Choroid plexus epithelial cell (primary cell): Measurements from ENCODE around the gene NDFIP1.
A peak's percentile ranks its signal among the peaks of the same experiment; 100 is the strongest.

Experiments
- DNase-seq: peaks from one replicate; pipeline ENCODE4 v3.0.0-alpha.2; 2010; ENCODE audit warnings: low read depth
- H3K4me3 ChIP-seq: 2 replicates; pipeline ENCODE4 v1.5.1; 2011; ENCODE audit warnings: low read depth, mild to moderate bottlenecking, control low read depth, low read length, moderate library complexity
- TF ChIP-seq, protein P1 (sequence below): conservative IDR thresholded peaks from 2 replicates; pipeline ENCODE4 v1.5.1; 2011; ENCODE audit warnings: low read depth, mild to moderate bottlenecking, control low read depth, inconsistent platforms, low read length, moderate library complexity

Gene NDFIP1

DNA sequence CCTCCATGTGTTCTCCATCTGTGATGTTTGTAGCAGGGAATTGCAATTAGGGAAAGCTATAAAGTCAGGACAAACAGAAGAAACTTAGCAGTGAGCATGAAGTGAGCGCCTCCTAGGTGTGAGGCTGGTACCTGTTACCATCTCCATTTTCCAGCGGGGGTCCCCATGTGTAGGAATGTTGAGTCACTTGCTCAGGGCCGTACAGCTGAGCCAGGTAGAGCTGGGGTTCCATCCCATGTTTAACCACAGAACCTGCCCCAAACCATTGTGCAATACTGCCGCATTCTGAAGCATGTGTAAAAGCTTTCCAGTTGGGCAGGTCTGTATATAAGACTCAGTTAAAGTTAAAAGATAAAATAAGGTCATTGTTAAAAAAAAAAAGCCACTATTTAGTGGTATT lies 62.7 kb downstream of the NDFIP1 start:
- DNase-seq, result no peak
- TF ChIP-seq, protein P1, sequence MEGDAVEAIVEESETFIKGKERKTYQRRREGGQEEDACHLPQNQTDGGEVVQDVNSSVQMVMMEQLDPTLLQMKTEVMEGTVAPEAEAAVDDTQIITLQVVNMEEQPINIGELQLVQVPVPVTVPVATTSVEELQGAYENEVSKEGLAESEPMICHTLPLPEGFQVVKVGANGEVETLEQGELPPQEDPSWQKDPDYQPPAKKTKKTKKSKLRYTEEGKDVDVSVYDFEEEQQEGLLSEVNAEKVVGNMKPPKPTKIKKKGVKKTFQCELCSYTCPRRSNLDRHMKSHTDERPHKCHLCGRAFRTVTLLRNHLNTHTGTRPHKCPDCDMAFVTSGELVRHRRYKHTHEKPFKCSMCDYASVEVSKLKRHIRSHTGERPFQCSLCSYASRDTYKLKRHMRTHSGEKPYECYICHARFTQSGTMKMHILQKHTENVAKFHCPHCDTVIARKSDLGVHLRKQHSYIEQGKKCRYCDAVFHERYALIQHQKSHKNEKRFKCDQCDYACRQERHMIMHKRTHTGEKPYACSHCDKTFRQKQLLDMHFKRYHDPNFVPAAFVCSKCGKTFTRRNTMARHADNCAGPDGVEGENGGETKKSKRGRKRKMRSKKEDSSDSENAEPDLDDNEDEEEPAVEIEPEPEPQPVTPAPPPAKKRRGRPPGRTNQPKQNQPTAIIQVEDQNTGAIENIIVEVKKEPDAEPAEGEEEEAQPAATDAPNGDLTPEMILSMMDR, result no peak
- H3K4me3 ChIP-seq, result no peak overlapping the region

DNA sequence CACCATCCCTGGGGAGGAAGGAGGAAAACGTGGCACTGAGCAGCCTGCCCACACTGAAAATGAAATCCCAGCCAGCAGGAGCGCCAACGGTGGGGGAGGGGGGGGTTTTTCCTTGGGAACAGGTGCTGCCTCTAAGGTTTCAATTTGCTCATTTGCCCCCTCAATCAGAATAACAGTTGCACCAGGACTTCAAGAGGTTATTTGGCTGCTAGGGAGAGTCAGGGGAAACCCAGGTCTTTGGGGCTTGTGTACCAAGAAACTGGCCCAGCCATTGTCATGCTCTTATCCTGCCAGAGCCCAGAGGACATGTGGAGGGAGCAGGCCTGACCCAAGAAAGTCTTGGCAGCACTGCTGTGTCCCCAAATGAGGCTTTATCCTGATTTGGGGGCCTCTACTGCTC lies 66.5 kb downstream of the NDFIP1 start:
- TF ChIP-seq, protein P1, result no peak

DNA sequence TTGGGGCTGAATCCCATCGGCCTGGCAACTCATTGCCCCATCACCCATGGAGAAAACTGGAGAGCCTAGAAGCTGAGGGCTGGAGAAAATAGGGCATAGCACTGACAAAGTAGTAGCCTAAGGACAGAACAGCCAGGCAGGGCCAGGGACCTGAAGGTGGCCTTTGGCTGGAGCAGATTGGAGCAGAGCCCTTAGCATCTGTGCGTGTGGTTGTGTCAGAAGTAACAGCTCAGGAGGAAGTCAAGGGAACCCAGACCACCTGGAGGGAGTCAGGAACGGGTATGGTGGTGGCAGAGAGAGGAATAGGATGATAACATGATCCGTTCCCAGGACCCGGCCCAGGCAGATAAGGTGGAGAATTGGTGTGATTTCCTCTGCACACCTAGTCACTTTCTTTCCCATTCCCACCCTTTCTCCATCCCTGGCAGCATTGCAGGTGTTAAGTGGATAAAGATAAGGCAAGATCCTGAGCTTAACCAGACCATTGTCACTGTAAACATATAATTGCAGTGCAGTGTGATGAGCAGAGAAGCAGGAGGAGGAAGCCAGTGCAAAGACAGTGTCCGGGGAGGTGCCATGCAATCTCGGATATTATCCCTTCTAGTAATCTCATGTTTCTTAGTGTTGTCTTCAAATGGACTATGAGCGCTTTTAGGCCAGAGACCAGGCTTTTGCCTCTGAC lies 67.0 kb downstream of the NDFIP1 start:
- no peak overlapping the region for H3K4me3 ChIP-seq
- no peak for DNase-seq
- TF ChIP-seq, protein P1, result no peak

More for the DNA sequence above, 66.5 kb downstream of the NDFIP1 start:
- no peak overlapping the region for H3K4me3 ChIP-seq
- DNase-seq, result no peak

DNA sequence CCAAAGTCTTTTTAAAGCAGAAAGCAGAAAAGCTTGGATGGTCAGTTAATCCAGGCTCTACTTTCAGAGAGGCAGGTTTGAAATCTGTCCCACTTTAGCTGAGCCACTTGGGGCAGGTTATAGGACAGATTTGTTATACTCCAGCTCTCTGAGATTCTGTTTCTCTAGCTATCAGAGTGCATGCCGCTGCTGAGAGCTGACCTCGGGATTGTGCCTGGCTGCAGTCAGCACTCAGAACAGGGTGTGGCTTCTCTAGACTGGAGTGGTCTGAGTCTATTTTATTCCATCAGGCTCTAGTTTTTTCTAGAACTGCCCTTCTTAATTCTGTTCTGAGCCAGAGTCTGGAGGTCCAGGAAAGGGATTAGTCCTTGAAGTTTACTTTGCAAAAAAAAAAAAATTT lies 67.7 kb downstream of the NDFIP1 start:
- DNase-seq, result peak; percentile 13
- no peak overlapping the region for H3K4me3 ChIP-seq
- TF ChIP-seq, protein P1, result no peak

DNA sequence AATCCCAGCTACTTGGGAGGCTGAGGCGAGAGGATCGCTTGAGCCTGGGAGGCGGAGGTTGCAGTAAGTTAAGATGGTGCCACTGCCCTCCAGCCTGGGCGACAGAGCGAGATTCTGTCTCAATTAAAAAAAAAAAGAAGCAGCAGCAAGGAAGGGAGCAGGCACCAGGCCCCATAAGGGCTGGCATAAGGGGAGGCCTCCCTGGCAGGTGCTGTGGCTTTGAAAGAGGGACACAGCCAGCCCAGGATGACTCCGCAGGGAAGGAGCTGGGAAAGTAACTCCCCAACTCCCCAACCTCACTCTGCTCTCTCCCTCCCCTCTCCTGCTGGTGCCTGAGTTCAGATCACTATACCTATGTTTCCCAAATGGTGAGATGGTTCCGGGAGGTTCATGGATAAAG lies 70.1 kb downstream of the NDFIP1 start:
- no peak overlapping the region for H3K4me3 ChIP-seq
- TF ChIP-seq, protein P1, result no peak
- DNase-seq, result no peak

DNA sequence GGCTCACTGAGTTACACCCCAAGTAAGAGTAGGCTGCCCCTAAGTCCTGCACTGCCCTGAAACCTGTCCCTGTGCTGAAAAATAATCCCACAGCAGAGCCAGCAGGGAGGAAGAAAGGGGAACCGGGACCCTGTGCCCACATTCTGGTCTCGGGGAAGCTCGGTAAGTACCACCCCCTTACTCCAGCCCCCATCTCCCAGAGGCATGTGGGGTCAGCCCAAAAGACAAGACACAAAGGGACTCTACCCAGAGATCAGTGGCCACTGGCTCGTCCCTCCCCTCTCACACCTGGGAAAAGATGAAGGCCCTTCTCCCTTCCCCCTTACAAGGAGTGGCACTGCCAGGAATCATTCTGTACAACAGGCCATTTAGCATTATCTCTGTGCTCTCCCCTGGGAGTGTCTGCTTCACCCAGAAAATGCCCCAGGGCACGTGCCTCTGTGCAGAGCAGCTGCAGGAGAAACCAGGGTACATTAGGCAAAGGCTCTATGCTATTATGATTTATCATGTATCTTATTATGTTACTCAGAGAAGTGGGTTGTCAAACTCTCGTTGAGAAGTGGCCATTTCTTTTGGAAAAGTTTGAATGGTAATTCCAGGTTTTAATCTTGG lies 71.3 kb downstream of the NDFIP1 start:
- H3K4me3 ChIP-seq, result no peak overlapping the region
- TF ChIP-seq, protein P1, result no peak
- DNase-seq, result no peak

DNA sequence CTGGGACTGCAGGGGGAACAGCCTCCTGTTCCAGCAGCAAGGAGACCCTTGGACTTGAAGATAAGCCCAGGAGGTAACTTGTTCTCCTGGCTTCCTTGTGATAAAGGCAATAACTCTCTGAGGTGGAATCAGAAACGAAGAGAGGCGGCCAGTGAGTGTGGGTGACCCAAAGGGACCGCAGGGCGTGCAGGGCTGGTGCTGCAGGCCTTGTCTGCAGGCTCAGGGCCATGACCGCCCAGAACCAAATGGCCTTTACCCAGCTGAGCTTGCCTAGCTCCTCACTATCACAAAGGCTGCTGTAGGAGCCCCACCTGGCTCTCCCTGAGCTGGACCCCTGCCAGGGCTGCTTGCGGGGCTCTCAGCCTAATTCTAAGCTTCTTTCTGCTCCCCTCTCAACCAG lies 72.5 kb downstream of the NDFIP1 start:
- no peak for DNase-seq
- no peak overlapping the region for H3K4me3 ChIP-seq
- TF ChIP-seq, protein P1, result no peak
